Measurements from ENCODE around the gene CAP2. TPM values are rescaled to one million over a fixed set of nuclear protein-coding genes. Genes with fewer than 3 reads are reported as not detected.

The CAP2 gene
- total RNA-seq, 4 donors from 2014 or later: 1.5 to 11.5 (median 4.6) TPM

GRCh38 chr6:17552861-17553260, 159.5 kb downstream of the CAP2 start:
- TF ChIP-seq CTCF (IDR thresholded peaks at IDR 0.05; ENCODE audit: low read depth): no peak

DNA sequence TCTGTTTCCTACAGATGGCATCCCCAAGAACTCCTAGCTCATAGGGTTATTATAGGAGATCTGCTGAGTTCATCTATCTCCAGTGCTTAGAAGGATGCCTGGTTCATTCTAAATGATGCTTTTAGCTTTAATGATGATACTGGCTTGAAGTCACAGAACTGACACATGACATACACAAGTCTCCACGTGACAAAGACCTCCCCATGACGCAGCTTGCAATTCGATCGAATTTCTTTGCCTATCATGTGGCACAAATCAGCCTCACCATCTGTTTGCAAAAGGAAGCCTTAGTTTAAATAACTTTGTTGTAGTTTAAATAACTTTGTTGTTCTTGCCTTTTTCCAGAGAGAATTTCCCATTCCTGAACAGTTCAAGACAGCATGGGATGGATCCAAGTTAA, 162.6 kb downstream of the CAP2 start:
- no peak for TF ChIP-seq CTCF (IDR thresholded peaks at IDR 0.05; ENCODE audit: low read depth)

DNA sequence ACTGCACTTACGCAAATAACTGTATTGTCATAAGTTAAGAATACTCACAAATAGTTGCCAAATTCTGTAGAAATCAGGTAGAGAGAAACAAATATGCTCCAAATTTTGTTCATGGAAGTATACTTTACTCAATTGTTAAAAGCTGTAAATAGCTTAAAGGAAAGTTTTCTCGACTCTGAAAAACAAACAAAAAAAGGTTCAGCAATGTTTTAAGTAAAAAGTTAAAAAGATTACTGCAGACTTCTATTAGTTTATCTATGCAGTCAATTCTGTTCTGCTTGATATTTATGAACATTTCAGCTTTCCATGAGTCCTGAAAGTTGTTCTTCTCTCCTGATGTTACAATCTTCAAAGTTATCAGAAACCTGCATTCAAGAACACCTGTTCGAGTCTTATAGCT, 169.2 kb downstream of the CAP2 start:
- TF ChIP-seq CTCF (IDR thresholded peaks at IDR 0.05; ENCODE audit: low read depth): no peak

DNA sequence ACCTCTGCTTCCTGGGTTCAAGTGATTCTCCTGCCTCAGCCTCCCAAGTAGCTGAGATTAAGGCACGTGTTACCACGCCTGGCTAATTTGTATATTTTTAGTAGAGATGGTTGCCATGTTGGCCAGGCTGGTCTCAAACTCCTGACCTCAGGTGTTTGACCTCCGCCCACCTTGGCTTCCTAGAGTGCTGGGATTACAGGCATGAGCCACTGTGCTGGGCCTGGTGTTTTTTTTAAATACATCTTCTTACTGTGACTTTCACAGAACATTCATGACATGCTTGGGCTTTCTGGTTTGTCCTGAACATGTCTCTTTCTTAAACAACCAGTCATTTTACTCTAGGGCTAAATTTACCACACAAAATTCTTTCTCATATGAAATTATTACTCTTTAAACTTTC, 172.0 kb downstream of the CAP2 start:
- TF ChIP-seq CTCF (IDR thresholded peaks at IDR 0.05; ENCODE audit: low read depth): no peak

GRCh38 chr6:17574866-17575560, 181.6 kb downstream of the CAP2 start:
- TF ChIP-seq CTCF (IDR thresholded peaks at IDR 0.05; ENCODE audit: low read depth): no peak

DNA sequence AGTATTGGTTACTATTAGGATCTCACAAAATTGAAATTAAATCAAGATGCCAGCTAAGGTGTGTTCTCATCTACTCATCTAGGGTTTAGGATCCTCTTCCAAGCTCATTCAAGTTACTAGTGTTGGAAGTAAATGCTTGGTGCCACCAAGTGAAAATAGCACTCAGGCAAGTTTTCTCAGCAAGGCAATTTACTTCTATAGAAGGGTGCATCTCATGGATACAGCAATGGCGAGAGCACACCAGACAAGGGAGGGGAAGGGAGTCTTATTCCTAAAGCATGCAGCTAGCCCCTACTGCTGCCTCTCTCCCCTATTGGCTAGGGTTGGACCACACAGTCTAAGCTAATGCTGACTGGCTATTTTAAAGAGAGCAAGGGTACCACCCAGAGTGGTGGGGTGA, 183.7 kb downstream of the CAP2 start:
- TF ChIP-seq CTCF (IDR thresholded peaks at IDR 0.05; ENCODE audit: low read depth): no peak

GRCh38 chr6:17580518-17581048, 187.2 kb downstream of the CAP2 start:
- no peak for TF ChIP-seq CTCF (IDR thresholded peaks at IDR 0.05; ENCODE audit: low read depth)

Measured in subcutaneous adipose tissue (tissue), 4 donors.